Measurements from ENCODE around the gene MYH10.

DNA sequence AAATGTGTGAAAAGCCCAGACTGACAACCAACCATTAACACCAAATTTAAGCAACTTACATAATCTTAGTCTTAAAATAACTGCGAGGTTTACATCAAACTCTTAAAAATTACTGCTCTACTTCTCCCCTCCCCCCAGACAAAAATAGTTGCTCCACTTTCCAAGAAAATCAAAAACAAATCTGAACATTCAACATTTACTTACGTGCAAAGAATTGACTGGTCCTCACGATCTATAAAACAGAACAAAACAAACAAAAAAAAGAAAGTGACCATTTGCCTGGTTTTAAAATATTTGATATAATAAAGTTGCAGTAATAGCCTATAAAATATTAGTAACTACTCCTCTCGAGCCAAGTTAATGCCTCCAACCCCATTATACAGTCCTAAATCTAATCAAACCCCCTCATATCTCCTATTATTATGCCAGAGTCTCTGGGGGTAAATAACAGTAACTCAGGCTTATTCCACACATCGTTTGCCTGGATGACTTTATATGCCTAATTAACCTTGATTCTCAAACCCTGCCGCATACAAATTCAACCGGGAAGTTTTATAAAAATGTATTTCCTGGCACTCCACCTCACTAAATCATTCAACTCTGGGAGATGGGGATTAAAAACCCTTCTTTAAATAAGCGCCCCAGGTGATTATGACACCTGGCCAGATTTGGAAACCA lies 41.5 kb downstream of the MYH10 start:
- TF ChIP-seq, protein P1, sequence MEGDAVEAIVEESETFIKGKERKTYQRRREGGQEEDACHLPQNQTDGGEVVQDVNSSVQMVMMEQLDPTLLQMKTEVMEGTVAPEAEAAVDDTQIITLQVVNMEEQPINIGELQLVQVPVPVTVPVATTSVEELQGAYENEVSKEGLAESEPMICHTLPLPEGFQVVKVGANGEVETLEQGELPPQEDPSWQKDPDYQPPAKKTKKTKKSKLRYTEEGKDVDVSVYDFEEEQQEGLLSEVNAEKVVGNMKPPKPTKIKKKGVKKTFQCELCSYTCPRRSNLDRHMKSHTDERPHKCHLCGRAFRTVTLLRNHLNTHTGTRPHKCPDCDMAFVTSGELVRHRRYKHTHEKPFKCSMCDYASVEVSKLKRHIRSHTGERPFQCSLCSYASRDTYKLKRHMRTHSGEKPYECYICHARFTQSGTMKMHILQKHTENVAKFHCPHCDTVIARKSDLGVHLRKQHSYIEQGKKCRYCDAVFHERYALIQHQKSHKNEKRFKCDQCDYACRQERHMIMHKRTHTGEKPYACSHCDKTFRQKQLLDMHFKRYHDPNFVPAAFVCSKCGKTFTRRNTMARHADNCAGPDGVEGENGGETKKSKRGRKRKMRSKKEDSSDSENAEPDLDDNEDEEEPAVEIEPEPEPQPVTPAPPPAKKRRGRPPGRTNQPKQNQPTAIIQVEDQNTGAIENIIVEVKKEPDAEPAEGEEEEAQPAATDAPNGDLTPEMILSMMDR (IDR thresholded peaks at IDR 0.05) = no peak
- peak; percentile 6 for TF ChIP-seq POLR2AphosphoS5 (IDR thresholded peaks at IDR 0.05)
